NB4 (cell line): Measurements from ENCODE around the gene HYAL1.

Experiments
- CTCF ChIP-seq: IDR thresholded peaks from one replicate; pipeline ENCODE4 v1.5.1; 2012; ENCODE audit warnings: low read depth, low read length
- MAX ChIP-seq: IDR thresholded peaks from 2 replicates; pipeline ENCODE4 v1.6.1; 2011; ENCODE audit warnings: low read depth, low read length
- MYC ChIP-seq: IDR thresholded peaks from 2 replicates; pipeline ENCODE4 v1.6.1; 2011; ENCODE audit warnings: low read depth, low read length
- POLR2A ChIP-seq: IDR thresholded peaks from 2 replicates; pipeline ENCODE4 v1.6.1; 2011; ENCODE audit warnings: mild to moderate bottlenecking; ENCODE audit not compliant: insufficient read length; ENCODE audit errors: extremely low read depth

- TF ChIP-seq CTCF (no peak), POLR2A (no peak), MYC (no peak), MAX (no peak)
Measured at GRCh38 chr3:50302095-50303012, 1.0 kb downstream of the HYAL1 start.
